NOMO-1 (cell line): ENCODE measurements around the gene PINK1.

Source experiments
- DNase-seq, 2 experiments: peaks; one replicate each; lab custom pipeline; 2025; ENCODE audit not compliant: unreplicated experiment in 2 of 2; lab: John Stamatoyannopoulos, UW

Gene PINK1

DNA sequence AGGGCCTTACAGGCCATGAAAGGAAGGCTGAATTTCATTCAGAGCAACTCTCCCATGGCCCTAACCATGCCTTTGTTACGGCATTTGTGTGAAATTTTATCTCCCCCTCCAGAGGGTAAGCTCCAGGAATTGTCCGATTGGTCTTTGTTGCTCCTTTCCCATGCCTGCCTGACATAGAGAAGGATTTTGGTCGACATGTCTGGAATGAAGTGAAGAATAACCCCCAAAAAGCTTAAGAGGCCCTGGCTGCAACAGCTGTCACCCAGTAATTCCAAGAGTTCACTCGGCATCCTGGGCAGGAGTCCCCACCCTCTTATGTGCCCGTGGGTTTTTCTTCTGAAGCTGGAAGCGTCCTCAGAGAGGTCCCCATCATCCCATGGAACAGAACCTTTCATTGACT is 23.7 kb upstream of the PINK1 start:
- DNase-seq, result no peak

DNA sequence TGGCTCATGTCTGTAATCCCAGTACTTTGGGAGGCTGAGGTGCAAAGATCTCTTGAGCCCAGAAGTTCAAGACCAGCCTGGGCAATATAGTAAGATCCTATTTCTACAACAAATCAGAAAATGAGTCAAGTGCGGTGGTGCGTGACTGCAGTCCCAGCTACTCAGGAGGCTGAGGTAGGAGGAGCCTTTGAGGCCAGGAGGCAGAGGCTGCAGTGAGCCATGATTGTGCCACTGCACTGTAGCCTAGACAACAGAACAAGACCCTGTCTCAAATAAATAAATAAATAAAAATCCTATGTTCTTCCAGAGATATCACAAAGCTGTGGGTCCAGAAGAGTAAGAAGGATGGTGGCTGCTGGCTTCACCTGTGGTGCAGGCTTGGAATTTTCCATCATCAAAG is 22.3 kb upstream of the PINK1 start:
- no peak for DNase-seq

DNA sequence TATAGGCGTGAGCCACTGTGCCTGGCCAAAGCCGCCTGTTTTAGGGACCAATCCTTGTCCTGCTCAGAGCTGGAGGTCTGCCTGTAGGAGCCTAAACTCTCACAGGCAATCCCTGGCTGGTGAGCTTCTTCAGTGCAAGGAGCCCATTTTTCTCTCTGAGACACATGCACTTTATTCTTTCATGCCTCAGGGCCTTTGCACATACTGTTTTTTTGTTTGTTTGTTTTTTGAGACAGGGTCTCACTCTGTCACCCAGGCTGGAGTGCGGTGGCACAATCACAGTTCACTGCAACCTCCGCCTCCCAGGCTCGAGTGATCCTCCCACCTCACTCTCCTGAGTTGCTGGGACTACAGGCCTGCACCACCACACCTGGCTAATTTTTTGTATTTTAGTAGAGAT is 21.6 kb upstream of the PINK1 start:
- no peak for DNase-seq

DNA sequence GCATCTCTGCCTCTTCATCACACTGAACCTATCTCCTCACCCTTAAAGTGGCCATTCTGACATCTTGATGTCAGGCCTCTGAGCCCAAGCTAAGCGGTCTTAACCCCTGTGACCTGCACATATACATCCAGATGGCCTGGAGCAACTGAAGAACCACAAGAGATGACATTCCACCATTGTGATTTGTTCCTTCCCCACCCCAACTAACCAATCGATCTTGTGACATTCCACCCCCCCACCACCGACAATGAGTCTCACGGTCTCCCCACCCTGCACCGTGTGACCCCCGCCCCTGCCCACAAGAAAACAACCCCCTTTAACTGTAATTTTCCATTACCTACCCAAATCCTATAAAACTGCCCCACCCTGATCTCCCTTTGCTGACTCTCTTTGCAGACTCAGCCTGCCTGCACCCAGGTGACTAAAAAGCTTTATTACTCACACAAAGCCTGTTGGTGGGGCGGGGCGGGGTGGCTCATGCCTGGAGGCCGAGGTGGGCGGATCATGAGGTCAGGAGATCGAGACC is 21.0 kb upstream of the PINK1 start:
- DNase-seq, result no peak

DNA sequence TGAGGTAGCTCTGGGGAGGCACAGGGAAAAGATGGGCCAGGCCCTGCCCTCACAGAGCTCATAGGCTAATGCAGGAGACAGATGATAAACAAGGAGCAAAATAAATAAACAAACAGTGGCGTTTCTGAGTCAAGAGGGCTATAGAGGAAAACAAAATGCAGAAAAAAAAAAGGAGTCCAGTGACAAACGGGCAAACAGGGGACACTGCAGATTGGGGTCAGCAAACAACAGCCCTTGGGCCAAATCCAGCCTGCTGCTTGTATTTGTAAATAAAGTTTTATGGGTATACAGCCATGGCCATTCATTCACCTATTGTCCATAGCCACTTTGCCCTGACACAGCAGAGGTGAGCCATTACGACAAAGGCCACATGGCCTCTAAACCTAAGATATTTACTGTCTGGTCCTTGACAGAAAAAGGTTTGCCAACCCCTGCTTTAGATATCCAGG is 19.1 kb upstream of the PINK1 start:
- no peak for DNase-seq

DNA sequence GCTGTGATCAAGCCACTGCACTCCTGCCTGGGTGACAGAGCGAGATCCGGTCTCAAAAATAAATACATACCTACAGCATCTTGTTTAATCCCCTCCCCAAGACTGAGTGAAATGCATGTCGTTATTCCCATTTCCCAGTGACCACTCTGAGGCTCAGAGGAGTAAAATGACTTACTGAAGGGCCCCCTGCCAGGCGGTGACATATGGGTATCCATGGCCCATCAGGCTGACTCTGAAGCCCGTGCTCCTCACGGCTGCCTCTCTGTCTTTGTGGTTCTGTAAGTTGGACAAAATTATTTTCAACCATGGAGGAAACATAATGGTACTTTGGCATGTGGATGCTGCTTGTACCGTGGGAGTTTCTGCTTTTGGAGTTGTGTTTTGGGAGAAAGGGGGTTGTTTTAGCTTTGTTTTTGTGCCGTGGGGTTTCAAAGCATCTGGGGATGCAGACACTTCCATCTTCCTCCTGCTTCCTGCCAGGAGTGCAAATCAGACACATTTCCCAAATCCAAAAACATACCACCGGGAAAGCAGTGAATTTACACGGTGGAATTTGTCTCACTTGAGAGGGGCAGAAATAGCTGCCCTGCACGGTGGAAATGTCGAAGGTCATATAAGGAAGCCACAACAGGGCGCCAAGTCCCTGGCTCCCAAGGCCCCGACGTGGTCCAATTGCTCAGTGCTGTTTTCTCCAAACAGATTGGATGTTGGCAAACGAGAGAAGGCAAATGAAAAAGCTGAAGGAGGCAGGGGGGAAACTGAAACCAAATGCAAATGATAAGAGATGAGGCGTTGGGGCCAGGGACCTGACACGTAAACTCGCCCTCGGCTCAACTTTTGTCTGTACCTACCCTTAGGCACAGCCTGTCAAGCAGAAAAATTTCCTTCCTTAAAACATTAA is 17.1 kb upstream of the PINK1 start:
- DNase-seq, result no peak

DNA sequence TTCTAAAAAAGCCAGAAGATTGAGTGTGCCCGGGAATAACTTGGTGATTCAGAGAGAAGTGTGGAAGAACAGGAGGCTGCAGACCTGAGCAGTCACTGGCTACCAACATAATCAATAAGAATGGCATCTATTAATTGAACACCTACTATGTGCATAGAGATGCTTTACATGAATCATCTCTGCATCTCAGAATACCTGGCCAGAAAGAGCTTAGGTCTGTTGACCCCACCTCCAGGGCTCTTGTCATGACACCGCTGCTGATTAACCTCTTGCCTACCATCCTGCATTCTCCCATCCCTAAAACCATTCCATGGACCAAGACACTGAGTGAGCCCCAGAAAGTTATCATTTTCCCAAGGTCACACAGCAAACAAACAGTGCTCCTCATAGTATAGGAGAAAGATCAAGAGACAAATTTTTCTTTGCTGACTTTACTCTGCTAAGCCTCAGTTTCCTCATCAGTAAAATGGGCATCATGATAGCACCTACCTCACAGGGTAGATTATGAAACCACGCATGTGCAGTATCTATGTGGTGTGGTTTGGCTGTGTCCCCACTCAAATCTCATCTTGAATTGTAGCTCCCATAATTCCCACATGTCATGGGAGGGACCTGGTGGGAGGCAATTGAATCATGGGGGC is 16.3 kb upstream of the PINK1 start:
- no peak for DNase-seq

DNA sequence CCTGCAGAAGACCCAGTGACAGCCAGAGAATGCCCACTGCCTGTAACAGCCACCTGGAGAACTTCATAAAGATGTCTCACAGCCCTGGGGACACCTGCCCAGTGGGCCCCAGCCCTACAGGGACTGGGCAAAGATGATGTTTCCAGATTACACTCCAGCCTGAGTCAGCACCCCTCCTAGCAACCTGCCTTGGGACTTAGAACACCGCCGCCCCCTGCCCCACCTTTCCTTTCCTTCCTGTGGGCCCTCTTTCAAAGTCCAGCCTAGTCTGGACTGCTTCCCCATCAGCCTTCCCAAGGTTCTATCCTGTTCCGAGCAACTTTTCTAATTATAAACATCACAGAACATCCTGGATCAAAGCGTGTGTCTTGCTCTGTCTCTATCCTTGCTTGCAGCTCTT is 14.7 kb upstream of the PINK1 start:
- DNase-seq, result no peak

DNA sequence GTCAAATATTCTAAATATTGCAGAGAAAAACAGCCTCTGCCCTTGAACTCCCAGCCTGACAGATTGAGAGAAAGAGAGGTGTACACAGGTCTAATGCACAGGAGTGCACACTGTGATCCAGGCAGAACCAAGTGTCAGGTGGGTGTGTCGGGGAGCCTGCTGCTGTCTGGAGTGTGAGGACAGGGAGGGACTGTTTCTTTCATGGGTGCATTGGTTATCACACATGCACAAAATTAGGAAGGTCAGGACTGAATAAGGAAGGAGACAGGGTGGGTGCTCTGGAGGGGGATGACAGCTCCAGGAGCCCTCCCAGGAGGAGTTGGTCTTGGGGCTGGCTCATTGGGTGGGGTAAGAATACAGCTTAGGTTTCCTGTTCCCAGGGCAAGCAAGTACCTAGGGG is 13.3 kb upstream of the PINK1 start:
- no peak for DNase-seq

DNA sequence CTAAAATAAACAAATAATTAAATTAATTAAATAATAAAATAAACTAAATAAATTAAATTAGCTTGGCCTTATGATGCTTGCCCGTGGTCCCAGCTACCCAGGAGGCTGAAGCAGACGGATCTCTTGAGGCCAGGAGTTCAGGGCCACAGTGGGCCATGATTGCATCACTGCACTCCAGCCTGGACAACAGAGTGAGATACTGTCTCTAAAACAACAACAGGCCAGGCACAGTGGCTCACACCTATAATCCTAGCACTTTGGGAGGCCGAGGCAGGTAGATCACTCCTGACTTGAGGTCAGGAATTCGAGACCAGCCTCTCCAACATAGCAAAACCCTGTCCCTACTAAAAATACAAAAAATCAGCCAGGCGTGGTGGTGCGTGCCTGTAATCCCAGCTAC is 12.2 kb upstream of the PINK1 start:
- DNase-seq, result no peak

DNA sequence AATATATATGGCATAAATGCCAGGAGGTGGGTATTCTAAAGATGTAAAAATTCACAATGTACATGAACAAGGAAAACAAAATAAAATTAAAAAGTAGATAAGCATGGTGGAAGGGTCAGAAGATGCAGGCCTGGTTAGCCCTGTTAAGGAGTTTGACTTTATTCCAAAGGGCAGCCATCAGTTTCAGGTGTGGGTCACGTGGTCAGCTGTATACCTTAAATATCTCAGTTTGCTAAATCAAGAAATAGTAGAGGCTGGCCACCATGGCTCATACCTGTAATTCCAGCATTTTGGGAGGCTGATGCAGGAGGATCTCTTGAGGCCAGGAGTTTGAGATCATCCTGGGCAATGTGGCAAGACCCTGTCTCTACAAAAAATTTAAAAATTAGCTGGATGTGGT is 8.5 kb upstream of the PINK1 start:
- no peak for DNase-seq

DNA sequence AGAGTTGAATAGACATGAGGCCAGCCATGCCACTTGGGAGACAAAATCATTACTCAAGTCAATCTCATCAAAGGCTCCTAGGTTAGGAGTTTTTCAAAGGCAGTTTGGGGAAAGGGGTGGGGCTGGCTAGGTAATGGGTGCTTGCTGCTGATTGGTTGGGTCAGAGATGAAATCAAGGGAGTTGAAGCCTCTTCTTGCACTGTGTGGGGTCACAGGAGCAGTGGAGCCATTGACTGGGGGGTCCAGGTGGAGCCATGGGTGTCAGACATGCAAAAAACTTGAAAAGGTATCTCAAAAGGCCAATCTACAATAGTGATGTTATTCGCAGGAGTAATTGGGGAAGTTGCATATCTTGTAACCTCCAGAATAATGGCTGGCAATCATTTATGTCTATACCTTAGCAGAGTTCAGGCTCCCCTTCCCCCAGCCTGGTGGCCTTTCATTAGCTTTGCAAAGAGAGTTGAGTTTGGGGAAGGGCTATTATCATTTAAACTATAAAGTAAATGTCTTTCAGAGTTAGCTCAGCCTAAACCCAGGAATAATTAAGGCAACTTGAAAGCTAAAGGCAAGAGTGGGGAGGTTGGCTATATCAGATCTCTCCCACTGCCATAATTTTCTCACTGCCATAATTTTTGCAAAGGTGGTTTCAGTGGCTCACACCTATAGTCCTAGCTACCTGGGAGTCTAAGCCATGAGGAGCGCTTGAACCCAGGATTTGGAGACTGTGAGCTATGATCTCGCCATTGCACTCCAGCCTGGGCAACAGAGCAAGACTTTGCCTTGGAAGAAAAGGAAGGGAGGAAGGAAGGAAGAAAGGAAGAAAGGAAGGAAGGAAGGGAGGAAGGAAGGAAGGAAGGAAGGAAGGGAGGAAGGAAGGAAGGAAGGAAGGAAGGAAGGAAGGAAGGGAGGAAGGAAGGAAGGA is 7.8 kb upstream of the PINK1 start:
- DNase-seq, result no peak

DNA sequence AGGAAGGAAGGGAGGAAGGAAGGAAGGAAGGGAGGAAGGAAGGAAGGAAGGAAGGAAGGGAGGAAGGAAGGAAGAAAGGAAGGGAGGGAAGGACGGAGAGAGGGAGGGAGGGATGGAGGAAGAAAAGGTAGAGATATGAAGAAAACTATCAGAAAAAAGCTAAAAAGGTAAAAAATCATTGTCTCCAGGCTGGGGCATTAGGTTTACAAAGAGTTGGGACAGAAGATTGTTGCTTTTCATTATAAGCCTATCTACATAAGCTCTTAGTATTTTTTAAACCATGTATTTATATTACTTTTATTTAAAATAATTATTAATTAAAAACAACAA is 7.2 kb upstream of the PINK1 start:
- DNase-seq, result no peak

DNA sequence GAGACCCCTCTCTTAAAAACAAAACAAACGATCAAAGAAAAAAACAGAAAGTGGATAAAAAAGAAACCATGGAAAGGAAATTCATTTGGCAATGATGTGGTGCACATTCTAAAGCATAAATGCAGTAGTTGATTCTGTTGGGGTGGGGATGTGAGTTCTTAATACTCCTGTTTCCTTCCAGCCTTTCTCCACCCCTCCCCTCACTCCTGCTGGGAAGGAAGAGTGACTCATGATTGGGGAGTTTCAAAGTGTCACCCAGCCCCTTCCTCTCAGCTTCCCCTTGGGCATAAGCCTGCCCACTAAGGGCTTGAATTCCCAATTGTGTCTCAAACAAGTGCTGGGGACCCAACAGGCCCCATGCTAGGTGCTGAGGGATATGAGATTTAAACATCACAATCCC is 6.7 kb upstream of the PINK1 start:
- DNase-seq, result no peak

DNA sequence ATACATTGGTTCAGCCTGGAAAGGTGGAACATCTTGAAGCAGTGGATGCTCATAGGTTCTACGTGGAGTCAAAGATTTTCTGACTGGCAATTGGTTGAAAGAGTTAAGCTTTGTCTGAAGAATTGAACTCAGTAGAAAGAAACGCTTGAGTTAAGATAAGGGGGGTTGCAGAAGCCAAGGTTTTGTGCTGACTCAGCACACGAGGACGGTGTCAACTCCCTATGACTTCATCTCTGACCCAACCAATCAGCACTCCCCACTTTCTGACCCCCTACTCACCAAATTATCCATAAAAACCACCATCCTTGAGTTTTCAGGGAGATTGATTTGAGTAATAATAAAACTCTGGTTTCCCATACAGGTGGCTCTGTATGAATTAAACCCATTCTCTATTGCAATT is 2.5 kb upstream of the PINK1 start:
- DNase-seq, result no peak

DNA sequence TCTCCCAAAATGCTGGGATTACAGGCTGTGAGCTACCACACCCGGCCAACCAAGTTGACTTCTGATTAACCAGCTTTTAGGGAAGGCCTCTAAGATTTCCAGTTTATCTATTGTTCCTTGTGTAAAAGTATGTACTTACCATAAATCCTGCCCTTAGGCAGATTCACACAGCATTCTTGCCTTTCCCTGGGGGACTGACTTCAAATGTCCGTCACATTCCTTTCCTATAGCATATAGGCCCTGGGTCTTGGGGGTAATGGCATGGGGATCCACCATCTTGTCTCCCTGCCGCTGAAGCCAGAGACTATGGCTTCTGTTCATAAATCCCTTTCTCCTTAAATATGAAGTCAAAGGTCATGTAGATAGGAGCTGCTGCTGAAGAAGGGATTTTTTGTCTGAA is 872 bp upstream of the PINK1 start:
- no peak for DNase-seq

DNA sequence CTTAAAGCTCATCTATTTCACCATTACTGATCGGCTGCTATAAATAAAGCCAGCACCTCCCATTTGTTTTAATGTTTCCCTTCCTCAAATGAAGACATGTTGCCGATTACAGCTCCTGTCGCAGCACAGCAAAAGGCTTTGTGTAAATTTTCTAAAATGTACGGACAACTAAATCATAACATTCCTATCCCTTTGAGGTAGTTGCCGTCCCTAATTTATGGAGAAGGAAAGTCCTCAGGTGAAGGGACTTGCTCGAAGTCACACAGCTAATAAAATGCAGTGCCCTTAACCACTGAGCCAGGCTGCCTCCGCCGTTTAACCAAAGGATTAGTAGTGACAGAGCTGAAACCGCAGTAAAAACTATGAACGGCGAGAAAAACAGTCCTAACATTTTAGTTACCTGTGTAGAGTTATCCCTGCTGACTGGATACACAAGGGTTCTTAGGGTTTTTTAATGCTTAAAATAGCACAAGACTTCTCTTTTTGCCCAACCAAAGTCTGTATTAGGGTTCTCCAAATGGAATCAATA is 871 bp downstream of the PINK1 start:
- peak in 1 of 2 experiments; percentile 56 for DNase-seq

DNA sequence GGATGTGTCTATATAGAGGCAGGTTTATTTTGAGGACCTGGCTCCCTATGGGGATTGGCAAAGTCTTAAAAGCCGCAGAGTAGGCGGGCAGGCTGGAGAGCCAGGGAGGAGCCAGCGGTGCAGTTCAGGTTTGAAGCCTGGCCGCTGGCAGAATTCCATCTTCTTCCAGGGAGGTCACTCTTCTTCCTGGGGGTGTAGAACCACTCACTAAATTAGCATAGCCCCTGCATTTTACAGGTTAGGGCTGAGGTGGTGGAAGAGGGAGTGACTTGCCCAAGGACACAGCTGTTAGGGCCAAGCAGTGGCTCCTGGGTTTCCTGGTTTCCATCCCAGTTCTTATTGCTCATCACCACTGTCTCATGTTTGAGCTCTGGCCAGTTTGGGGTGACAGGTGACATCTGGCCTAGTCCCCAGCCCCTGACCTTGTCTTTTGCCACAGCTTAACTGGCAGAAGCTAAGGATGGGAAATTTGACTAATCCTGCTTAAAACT is 1.4 kb downstream of the PINK1 start:
- peak in 1 of 2 experiments; percentile 56 for DNase-seq

DNA sequence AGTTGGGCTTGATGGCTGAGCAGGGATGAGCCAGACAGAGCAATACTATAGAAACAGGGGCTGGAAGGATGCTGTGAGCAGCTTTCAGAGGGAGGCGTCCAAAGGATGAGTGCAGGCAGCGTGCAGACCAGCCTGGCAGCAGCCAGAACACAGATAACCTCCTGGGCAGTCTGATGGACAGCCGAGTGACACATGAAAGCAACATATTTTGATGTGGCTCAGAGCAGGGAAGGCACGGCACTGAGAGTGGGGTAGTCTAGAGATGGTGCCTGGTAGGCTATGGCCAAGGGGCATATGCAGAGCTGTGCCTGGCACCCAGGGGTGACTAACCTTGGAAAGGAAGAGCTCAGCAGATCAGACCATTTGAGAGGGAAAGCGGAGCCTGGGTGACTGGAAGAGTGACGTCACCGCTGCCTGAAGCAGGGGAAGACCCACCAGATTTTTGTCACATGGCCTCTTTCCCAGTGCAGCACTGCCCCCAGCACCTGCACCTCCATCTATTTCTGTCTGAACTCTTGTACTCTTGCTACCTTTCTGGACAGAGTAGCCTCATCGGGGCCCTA is 3.6 kb downstream of the PINK1 start:
- no peak for DNase-seq

DNA sequence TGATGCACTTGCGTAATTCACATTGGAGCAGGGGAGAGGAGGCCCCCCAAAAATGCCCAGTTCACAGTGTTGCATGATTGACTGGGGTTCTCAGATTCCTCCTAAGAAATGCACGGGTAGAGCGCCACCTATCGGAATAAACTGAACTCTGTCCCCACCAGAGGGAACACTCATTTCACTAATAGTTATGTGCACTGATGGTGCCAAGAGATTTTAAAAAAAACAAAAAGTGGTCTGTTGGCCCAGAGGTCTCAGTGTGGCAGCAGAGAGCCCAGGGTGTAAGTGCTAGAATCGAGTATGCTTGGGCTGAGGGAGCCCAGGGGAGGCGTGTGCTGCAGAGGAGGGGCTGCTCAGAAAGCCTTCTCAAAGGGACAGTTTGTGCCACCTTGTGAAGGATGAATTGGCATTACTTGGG is 6.9 kb downstream of the PINK1 start:
- peak; percentile 19 to 54 for DNase-seq
